Measurements from ENCODE around the gene ERICH2. TPM values are rescaled to one million over a fixed set of nuclear protein-coding genes. Genes with fewer than 3 reads are reported as not detected.

Gene ERICH2
- total RNA-seq, 1 donor = not detected

- peak overlapping the region; percentile 55 for H3K4me2 ChIP-seq (ENCODE audit: insufficient read depth, low read length)
- no peaks in the 10 kb centered on the region for H3K36me3 ChIP-seq (ENCODE audit: insufficient read depth, low read length)
- TF ChIP-seq CTCF (IDR thresholded peaks at IDR 0.05; ENCODE audit: extremely low read depth, low read depth, low read length) = no peak
- no peak overlapping the region for H2AFZ ChIP-seq (ENCODE audit: low read length)
- H3K9me3 ChIP-seq (ENCODE audit: low read depth, low read length) = no peaks in the 10 kb centered on the region
- H4K20me1 ChIP-seq (ENCODE audit: insufficient read depth, low read length) = no peaks in the 10 kb centered on the region
- H3K27me3 ChIP-seq (ENCODE audit: insufficient read depth, low read length) = peaks cover 96% of the 10 kb centered on the region
- peak overlapping the region; percentile 25 for H3K4me3 ChIP-seq (ENCODE audit: insufficient read depth, low read length)
- H3K27ac ChIP-seq (ENCODE audit: low read depth, low read length) = no peak overlapping the region
- H3K4me1 ChIP-seq (ENCODE audit: insufficient read depth, low read length) = no peaks in the 10 kb centered on the region
- no peaks in the 10 kb centered on the region for H3K79me2 ChIP-seq (ENCODE audit: insufficient read depth, low read length)
- DNase-seq (ENCODE audit: insufficient read length, low spot score, missing footprints) = peak; percentile 90
Measured at GRCh38 chr2:170820757-170821530, 50.8 kb downstream of the ERICH2 start.

- Histone ChIP-seq H3K79me2 (ENCODE audit: insufficient read depth, low read length) (no peaks in the 10 kb centered on the region), H3K4me1 (ENCODE audit: insufficient read depth, low read length) (no peaks in the 10 kb centered on the region), H3K4me2 (ENCODE audit: insufficient read depth, low read length) (no peak overlapping the region), H3K27me3 (ENCODE audit: insufficient read depth, low read length) (peaks cover 92% of the 10 kb centered on the region), H3K36me3 (ENCODE audit: insufficient read depth, low read length) (no peaks in the 10 kb centered on the region), H3K4me3 (ENCODE audit: insufficient read depth, low read length) (no peak overlapping the region), H3K27ac (ENCODE audit: low read depth, low read length) (no peak overlapping the region), H2AFZ (ENCODE audit: low read length) (no peak overlapping the region), H4K20me1 (ENCODE audit: insufficient read depth, low read length) (no peaks in the 10 kb centered on the region), H3K9me3 (ENCODE audit: low read depth, low read length) (no peaks in the 10 kb centered on the region)
- TF ChIP-seq CTCF (IDR thresholded peaks at IDR 0.05; ENCODE audit: extremely low read depth, low read depth, low read length) = no peak
- DNase-seq (ENCODE audit: insufficient read length, low spot score, missing footprints) = peak; percentile 85
Measured at GRCh38 chr2:170821531-170822289, 51.5 kb downstream of the ERICH2 start.

GRCh38 chr2:170822290-170823087 lies 52.3 kb downstream of the ERICH2 start:
- no peaks in the 10 kb centered on the region for H3K36me3 ChIP-seq (ENCODE audit: insufficient read depth, low read length)
- peak; percentile 78 for DNase-seq (ENCODE audit: insufficient read length, low spot score, missing footprints)
- H3K9me3 ChIP-seq (ENCODE audit: low read depth, low read length) = no peaks in the 10 kb centered on the region
- peak overlapping the region; percentile 37 for H3K4me3 ChIP-seq (ENCODE audit: insufficient read depth, low read length)
- H2AFZ ChIP-seq (ENCODE audit: low read length) = no peak overlapping the region
- no peaks in the 10 kb centered on the region for H3K4me1 ChIP-seq (ENCODE audit: insufficient read depth, low read length)
- H4K20me1 ChIP-seq (ENCODE audit: insufficient read depth, low read length) = no peaks in the 10 kb centered on the region
- H3K4me2 ChIP-seq (ENCODE audit: insufficient read depth, low read length) = peak overlapping the region; percentile 28
- TF ChIP-seq CTCF (IDR thresholded peaks at IDR 0.05; ENCODE audit: extremely low read depth, low read depth, low read length) = no peak
- no peaks in the 10 kb centered on the region for H3K79me2 ChIP-seq (ENCODE audit: insufficient read depth, low read length)
- no peak overlapping the region for H3K27ac ChIP-seq (ENCODE audit: low read depth, low read length)
- peaks cover 92% of the 10 kb centered on the region for H3K27me3 ChIP-seq (ENCODE audit: insufficient read depth, low read length)

Measured in osteoblast (primary cell).